ENCODE measurements around the gene RHOT1. TPM values are rescaled to one million over a fixed set of nuclear protein-coding genes. Genes with fewer than 3 reads are reported as not detected.

The RHOT1 gene
- total RNA-seq, 1 donor from 2014 or later = 48.6 TPM

DNA sequence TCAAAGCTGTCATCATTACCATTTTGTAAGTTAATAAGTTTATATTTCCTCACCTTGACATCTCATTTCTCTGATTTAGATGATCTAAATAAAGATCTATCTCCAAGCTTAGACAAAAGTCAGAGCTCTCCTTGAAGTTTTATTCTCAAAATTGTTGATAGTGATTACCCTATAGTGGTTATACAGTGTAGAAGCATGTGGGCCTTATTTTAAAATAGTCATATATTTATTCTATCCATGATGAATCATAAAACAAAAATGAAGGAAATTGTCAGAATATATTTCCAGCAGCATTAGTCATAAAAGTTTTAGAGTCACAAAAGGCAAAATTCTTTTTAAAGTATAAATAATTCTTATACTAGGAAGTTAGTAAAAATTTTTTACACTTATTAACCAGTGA is 49.0 kb downstream of the RHOT1 start:
- peaks cover 78% of the 10 kb centered on the region for H3K36me3 ChIP-seq
- intact Hi-C loops (cut with DNase I) = no loop called here
- no peak overlapping the region for H3K27ac ChIP-seq
- DNase-seq = no peak
- no peaks in the 10 kb centered on the region for H3K27me3 ChIP-seq (ENCODE audit: low read depth)
- no peak for ATAC-seq
- TF ChIP-seq, protein P1, sequence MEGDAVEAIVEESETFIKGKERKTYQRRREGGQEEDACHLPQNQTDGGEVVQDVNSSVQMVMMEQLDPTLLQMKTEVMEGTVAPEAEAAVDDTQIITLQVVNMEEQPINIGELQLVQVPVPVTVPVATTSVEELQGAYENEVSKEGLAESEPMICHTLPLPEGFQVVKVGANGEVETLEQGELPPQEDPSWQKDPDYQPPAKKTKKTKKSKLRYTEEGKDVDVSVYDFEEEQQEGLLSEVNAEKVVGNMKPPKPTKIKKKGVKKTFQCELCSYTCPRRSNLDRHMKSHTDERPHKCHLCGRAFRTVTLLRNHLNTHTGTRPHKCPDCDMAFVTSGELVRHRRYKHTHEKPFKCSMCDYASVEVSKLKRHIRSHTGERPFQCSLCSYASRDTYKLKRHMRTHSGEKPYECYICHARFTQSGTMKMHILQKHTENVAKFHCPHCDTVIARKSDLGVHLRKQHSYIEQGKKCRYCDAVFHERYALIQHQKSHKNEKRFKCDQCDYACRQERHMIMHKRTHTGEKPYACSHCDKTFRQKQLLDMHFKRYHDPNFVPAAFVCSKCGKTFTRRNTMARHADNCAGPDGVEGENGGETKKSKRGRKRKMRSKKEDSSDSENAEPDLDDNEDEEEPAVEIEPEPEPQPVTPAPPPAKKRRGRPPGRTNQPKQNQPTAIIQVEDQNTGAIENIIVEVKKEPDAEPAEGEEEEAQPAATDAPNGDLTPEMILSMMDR (IDR thresholded peaks at IDR 0.05) = no peak
- no peak overlapping the region for H3K4me3 ChIP-seq
- no peaks in the 10 kb centered on the region for H3K4me1 ChIP-seq
- no peaks in the 10 kb centered on the region for H3K9me3 ChIP-seq

DNA sequence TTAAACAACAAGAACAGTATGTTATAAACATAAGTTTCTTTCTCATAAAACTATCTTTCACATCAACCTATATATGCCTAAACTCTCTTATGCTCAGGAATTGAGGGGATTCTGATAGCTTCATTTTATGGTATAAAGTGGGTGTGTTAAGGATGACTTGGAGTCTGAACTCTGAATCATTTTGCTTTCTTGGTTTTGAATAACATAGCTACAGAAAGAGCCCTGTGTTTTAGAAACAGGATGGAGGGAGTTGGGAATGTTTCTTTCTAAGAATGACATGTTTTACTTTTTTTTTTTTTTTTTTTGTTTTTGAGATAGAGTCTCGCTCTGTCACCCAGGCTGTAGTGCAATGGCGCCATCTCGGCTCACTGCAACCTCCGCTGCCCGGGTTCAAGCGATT is 50.1 kb downstream of the RHOT1 start:
- Histone ChIP-seq H3K36me3 (peaks cover 80% of the 10 kb centered on the region), H3K27ac (no peak overlapping the region), H3K9me3 (no peaks in the 10 kb centered on the region), H3K27me3 (ENCODE audit: low read depth) (no peaks in the 10 kb centered on the region), H3K4me3 (no peak overlapping the region), H3K4me1 (no peaks in the 10 kb centered on the region)
- DNase-seq (no peak), ATAC-seq (no peak)
- intact Hi-C loops (cut with DNase I) = no loop called here
- TF ChIP-seq, protein P1 (IDR thresholded peaks at IDR 0.05) = no peak

DNA sequence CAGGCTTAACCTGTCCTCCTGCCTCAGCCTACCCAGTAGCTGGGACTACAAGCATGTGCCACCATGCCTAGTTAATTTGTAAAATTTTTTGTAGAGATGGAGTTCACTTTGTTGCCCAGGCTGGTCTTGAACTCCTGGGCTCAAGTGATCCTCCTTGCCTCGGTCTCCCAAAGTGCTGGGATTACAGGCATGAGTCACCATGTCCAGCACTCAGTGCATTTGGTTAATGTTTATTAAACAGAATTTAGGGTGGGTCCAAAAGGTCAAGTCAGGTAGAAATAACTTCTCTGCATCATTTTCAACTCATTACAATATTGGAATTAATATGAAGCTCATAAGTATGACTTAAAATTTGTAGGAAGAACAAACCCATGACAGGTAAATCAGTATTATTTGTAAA is 55.7 kb downstream of the RHOT1 start:
- H3K4me1 ChIP-seq = no peaks in the 10 kb centered on the region
- H3K9me3 ChIP-seq = no peaks in the 10 kb centered on the region
- H3K36me3 ChIP-seq = peaks cover 99% of the 10 kb centered on the region
- TF ChIP-seq, protein P1 (IDR thresholded peaks at IDR 0.05) = no peak
- DNase-seq (no peak), ATAC-seq (no peak)
- intact Hi-C loops (cut with DNase I) = no loop called here
- H3K4me3 ChIP-seq = no peak overlapping the region
- no peaks in the 10 kb centered on the region for H3K27me3 ChIP-seq (ENCODE audit: low read depth)
- H3K27ac ChIP-seq = no peak overlapping the region

DNA sequence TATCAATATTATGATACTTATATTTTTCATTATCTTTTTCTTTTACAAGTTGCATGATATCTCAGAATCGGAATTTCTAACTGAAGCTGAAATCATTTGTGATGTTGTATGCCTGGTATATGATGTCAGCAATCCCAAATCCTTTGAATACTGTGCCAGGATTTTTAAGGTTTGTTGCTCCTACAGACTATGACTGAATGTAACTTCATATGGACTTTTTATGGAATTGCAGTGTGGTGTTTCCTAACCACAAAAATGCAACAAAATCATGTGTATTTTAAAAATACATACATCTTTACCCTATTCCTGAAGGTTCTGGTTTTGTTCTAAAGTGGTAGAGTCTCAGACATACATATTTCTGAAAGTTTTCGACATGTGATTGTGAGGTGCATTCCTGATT is 64.6 kb downstream of the RHOT1 start:
- intact Hi-C loops (cut with DNase I) = no loop called here
- TF ChIP-seq, protein P1 (IDR thresholded peaks at IDR 0.05) = no peak
- DNase-seq = no peak
- H3K4me3 ChIP-seq = no peak overlapping the region
- no peaks in the 10 kb centered on the region for H3K9me3 ChIP-seq
- H3K4me1 ChIP-seq = no peaks in the 10 kb centered on the region
- peaks cover 90% of the 10 kb centered on the region for H3K36me3 ChIP-seq
- no peaks in the 10 kb centered on the region for H3K27me3 ChIP-seq (ENCODE audit: low read depth)
- ATAC-seq = no peak
- no peak overlapping the region for H3K27ac ChIP-seq

DNA sequence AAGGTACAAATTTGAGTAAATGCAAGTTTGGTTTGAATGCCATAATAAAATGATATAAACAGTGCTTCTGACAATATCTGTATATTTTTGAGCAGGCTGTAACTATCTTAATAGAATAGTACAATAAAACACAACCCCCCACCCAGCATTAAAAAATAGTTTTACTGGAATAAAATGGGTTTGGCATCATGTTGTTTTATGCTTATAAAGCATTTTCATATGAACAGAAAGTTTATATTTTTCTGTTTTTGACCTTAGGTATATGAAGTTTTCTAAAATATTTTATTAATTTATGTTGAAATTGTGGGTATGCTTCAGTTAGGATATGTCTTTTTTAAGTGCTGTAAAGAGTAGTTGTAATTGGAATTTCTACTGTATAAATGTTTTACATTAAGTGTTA is 66.1 kb downstream of the RHOT1 start:
- H3K27ac ChIP-seq = no peak overlapping the region
- H3K27me3 ChIP-seq (ENCODE audit: low read depth) = no peaks in the 10 kb centered on the region
- TF ChIP-seq, protein P1 (IDR thresholded peaks at IDR 0.05) = no peak
- DNase-seq = no peak
- intact Hi-C loops (cut with DNase I) = no loop called here
- H3K4me1 ChIP-seq = no peaks in the 10 kb centered on the region
- H3K36me3 ChIP-seq = peaks cover 88% of the 10 kb centered on the region
- no peak overlapping the region for H3K4me3 ChIP-seq
- no peak for ATAC-seq
- no peaks in the 10 kb centered on the region for H3K9me3 ChIP-seq

DNA sequence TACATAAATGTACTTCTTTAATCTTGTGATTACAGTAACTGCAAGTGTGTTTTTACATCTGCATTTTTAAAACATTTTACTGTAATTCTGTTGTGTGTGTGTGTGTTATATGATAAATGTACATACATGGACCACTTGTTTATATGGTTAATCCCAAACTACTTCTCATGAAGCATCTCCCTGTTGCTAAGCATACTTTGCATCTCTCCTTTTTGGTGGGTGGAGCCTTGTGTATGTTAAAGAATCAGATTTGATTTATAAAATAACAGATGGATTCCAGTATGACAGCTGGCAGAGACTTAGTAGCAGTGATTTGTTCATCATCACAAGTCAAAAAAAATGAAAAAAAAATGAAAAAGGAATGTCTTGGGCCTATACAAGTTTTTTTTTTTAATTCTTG is 67.3 kb downstream of the RHOT1 start:
- DNase-seq = no peak
- peaks cover 88% of the 10 kb centered on the region for H3K36me3 ChIP-seq
- no peaks in the 10 kb centered on the region for H3K27me3 ChIP-seq (ENCODE audit: low read depth)
- no peak for ATAC-seq
- no peaks in the 10 kb centered on the region for H3K9me3 ChIP-seq
- H3K4me1 ChIP-seq = no peaks in the 10 kb centered on the region
- TF ChIP-seq, protein P1 (IDR thresholded peaks at IDR 0.05) = no peak
- no peak overlapping the region for H3K27ac ChIP-seq
- intact Hi-C loops (cut with DNase I) = no loop called here
- no peak overlapping the region for H3K4me3 ChIP-seq

All from lower lobe of right lung (tissue), 2 donors.